ENCODE data around the gene KMT2D. TPM values are rescaled to one million over a fixed set of nuclear protein-coding genes. Genes with fewer than 3 reads are reported as not detected.
"Not testable (repeated sequence)": the region's sequence is repeated elsewhere in the genome, so short reads cannot be mapped to it uniquely, and the experiment has no call there.

KMT2D gene
- polyA plus RNA-seq, 3 donors: 38.5 to 43.8 (median 42.3) TPM

DNA sequence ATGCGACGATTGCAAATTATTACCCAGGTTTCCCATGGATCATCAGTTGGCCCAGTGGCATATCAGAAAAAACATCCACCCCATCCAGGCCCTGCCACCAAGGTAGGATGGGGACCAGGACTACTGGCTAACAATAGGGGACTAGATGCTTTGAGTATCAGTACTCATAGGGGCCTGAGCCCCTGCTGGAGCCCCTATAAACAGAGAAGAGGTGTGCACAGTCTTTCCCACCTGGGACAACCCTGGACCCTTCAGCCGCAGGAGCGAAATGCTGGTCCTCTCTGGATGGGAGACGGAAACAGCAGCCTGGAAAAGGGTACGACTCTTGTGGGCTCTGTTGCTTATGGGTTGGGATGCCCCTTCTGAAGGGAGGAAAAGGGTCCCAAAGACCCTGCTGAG, 28.3 kb upstream of the KMT2D start:
- no peak for DNase-seq (ENCODE audit: low read depth in 3 of 3, low spot score in 2 of 3)

DNA sequence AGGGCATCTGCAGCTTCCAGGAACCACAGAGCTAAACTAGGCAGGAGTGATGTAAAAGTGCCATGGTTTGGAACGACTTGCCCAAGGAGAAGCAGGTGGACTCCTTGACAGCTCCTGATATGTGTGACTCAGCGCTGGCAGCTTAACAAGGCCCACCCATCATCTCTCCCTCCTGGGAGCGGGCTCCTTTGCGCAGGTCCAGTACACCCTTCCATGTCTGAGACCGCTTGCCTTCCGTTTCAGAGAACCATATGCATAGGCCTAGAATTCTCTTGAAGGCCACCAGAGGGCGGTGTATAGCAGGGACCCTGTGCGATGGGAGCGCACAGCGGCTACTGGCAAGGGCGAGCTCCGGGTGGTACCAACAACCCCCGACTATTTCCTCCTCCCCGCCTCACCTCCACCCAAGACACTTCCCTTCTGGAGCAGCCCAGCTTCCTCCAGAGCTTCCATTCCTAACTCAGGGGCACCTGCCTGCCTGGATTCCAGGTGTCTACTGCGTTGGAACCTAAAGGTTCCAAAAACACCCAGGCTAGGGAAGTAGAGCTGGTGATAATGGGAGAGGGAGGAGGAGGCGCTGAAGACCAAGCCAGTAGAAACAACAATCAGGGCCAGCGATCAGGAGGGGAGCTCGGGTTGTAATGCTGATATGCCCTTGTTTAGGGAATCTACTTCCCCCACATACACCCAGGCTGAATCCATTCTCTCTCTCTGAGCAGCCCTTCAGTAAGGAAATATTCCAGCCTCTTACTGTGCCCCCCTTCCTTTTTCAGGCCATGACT, 27.7 kb upstream of the KMT2D start:
- DNase-seq (ENCODE audit: low read depth in 3 of 3, low spot score in 2 of 3): no peak

DNA sequence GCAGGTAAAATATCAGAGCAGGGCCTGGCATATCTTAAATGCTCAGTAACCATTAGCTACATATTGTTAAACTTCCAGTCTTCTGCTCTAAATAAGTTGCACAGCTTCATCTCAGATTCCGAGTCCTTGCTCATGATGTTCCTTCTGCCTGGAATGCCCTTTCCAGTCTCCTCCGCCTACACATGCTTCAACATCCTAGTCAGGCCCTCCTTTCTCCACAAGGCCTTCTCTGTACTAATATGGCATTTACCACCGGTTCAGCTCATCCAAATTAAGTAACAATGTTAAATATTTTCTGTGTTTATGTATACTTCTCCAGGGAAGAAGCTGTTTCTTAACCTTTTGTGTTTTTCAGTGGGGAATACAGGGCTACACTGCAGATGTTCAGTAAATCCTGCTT, 25.5 kb upstream of the KMT2D start:
- no peak for DNase-seq (ENCODE audit: low read depth in 3 of 3, low spot score in 2 of 3)

DNA sequence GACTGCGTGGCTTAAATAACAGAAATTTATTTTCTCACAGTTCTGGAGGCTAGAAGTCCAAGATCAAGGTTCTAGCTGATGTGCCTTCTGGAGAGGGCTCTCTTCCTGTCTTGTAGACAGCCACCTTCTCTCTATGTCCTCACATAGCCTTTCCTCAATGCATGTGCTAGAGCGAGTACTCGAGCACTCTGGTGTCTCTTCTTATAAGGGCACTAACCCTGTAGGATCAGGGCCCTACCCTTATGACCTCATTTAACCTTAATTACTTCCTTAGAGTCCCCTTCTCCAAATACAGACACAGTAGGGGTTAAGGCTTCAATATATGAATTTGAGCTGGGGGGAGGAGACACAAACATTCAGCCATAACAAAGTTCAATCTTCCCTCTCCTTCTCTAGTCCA, 23.8 kb upstream of the KMT2D start:
- DNase-seq (ENCODE audit: low read depth in 3 of 3, low spot score in 2 of 3): no peak

DNA sequence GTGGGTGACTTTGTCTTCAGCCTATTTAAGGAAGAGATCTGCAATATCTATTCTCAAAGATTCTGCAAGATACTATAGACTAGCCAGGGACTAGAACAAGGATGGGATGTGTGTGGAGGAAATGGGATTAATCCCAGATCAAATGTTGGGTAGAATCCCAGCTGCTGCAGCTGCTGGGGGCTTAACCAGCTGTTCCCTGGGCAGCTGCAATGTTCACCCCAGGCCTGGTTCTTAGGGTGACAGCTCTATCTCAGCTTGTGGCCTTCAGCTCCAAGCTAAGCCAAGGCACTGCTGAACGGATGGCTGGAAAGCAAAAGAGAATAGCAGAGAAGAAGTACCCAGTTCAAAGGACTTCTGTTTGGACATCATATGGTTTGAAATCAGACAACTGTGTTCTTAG, 19.2 kb upstream of the KMT2D start:
- no peak for DNase-seq (ENCODE audit: low read depth in 3 of 3, low spot score in 2 of 3)

DNA sequence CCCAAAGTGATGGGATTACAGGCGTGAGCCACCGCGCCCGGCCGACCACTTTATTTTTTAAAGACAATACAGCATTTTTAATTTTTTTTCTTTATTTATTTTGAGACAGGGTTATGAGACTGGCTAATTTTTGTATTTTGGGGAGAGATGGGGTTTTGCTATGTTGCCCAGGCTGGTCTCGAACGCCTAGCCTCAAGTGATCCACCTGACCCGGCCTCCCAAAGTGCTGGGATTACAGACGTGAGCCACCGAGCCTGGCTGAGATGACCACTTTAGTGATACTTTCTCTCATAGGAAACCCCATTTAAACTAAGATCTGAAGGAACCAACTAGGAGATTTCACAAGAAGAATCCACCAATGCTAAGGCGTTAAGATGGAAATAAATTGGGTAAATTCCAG, 10.4 kb upstream of the KMT2D start:
- DNase-seq (ENCODE audit: low read depth in 3 of 3, low spot score in 2 of 3): no peak

DNA sequence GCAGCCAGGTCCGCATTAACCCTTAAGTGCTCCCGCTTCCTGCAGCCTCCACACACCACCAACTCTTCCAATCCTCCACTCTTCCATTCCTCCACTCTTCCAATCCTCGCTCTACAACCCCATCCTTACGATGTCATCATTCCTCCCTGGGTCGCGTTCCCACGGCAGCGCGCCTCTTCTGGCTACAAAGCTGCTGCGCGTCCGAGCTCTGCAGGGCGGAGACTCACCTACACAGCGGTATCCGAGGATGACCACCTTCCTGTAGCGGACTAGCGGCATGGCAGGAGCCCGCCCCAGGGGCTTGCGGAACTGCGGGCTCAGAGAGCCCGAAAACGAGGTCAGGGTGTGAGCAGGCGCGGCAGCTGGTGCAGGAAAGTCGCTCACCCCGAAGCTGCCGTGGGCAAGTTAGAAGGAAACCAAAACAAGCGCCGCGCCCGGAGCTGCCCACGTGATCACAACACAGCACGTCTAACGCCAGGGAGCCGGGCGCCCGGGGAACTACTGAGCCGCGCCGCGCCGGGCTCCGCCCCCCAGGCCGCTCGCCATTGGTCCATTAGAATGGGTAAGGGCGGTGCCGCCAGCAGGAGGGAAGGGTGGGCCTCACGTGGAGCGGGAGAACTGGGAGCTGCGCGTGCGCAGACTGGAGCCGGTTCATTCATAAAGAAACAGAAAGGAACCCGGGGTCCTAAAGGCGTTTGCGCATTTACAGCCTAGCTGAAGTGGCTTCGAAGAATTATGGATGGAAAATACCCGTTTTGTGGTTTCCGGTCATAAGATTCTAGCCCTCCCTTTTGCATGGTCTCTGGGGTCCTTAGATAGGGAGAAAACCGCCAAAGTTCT, 9.1 kb upstream of the KMT2D start, which contains the start of gene RHEBL1:
Gene RHEBL1, minus strand, starts transcription at position 473 of the 840 bp plus-strand sequence. Its CDS starts 194 bp downstream, at position 279.
- peak; percentile 85 to 93 (median 91) for DNase-seq (ENCODE audit: low read depth in 3 of 3, low spot score in 2 of 3)

DNA sequence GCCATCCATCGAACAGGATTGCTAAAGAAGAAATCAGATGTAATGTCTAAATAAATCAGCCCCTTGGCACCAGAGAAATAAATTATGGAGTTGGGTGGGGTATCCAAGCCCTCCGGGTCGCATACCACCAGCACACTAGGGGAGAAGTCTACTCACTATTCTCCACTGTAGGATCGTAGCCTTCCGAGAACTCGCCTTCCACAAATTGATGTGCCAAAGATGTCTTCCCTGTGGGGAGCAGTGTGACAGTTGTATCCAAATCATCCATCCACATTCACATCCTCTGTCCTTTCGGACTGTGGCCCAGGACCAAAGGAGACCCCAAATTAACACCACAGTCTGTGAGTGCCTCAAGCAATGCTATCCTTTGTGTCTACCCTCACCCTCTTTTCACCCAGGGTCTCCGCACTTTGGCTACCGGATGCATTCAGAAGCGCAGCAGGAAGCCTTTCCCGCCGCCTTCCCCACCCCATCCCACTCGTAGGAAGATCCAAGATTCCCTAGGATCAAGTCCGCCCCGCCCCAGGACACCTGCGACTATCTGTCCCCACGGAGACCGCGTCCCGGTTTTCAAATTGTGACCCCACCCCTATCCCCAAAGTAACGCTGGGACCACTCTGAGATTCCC, 8.4 kb upstream of the KMT2D start:
- DNase-seq (ENCODE audit: low read depth in 3 of 3, low spot score in 2 of 3): no peak

DNA sequence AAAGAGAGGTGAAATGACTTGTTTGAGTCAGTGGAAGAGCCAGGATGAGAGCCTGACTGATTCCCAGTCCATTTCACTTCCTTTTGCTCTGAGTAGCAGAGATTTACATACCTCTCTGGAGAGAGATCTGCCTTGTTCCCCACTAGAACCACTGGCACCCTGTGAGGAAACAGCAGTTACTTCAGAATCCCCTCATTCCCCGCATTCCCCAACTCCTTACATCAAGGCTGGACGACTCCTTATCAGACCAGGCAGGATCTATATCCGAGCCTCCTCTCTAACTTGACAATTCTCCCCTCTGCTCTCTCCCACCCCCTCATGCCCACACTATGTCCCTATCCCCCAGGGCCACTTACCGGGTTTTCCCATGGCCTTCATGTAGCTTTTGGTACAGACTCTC, 5.5 kb upstream of the KMT2D start:
- no peak for DNase-seq (ENCODE audit: low read depth in 3 of 3, low spot score in 2 of 3)

DNA sequence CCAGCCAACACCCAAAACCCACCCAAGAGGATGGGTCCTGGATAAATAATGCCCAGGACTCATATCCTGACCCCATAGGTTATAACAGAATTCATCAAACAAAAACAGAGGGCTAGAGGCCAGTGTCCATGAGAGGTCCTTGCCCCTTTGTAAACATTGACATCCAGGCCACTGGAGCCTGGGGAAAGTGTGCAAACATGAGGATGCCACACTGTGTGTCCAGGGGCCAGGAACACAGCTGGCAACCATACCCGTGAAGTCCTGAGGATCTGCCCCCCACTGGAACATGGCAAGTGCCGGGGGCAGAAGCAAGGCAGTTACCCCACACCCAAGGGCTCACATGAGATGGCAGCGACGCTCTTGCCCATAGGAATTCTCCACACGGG, 4.2 kb upstream of the KMT2D start:
- no peak for DNase-seq (ENCODE audit: low read depth in 3 of 3, low spot score in 2 of 3)

DNA sequence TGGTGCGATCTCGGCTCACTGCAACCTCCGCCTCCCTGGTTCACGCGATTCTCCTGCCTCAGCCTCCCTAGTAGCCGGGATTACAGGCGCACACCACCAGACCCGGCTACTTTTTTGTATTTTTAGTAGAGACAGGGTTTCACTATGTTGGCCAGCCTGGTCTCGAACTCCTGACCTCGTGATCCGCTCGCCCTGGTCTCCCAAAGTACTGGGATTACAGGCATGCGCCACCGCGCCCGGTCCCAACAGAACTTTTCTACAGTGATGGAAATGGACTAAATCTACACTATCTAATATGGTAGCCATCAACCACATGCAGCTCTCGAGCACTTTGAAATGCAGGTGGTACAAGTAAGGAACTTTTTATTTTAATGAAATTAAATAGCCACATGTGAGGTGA, 1.3 kb upstream of the KMT2D start:
- not testable (repeated sequence) for DNase-seq (ENCODE audit: low read depth in 3 of 3, low spot score in 2 of 3)

DNA sequence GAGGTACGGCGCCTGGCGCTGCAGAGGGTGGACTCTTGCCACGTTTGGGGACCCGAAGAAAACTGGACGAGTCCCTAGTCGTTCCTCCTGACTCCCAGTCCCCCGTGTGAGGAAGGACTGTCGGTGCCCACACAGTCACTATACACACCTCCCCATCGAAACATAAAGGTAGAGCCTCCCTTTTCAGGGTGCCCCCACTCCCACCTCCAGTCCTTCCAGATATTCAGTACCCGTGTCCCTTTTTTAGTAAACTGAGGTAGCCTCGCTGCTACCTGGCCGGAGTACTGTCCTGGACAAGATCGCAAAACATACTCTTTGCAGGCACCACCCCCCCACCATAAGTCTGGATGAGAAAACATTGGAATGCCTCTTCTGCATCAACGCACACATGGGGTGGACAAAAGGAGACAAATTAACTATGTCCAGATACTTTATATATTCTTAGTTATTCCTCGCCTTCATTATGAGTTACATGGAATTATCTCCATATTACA, 610 bp upstream of the KMT2D start:
- DNase-seq (ENCODE audit: low read depth in 3 of 3, low spot score in 2 of 3): no peak

DNA sequence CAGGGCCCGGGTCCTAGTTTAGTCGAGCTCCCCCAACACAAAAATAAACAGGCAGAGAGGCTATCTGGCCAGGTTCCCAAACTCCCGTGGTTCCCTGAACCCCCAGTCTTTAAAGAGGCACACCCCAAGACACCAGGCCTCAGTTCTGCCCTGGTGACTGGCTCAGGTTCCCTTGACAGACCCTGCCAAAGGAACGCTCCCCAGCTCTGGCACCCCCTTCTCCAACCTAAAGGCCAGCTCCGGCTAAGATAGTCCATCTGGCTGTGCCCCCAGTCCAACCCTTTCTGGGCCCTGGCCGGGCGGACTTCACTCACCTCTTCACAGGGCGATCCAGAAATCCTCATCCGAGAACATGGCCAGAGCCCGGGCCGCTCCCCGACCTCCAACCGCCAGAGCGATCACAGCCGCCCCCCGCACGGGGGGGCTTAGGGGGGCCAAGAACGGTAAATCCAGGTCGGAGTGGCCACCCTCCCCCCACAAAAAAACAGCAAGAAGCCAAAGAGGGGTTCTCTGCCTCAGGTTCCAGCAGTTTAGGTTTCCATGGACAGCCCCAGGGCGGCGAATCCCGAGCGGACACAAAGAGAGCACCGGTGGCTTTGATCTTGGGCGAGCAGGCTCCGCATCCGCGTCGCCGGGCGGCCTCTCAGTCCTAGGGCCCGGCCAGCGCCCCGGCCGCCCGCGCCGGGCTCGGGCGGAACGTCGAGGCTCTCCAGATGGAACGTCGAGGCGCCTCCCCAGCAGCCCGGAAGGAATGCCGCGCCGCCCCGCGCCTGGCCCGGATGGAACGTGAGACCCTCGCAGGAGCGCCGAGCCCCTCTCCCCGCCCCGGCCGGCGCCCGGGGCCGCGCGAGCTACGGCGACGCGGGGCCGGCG, 1.1 kb downstream of the KMT2D start:
- DNase-seq (ENCODE audit: low read depth in 3 of 3, low spot score in 2 of 3): peak in 1 of 3 donors; percentile 21

DNA sequence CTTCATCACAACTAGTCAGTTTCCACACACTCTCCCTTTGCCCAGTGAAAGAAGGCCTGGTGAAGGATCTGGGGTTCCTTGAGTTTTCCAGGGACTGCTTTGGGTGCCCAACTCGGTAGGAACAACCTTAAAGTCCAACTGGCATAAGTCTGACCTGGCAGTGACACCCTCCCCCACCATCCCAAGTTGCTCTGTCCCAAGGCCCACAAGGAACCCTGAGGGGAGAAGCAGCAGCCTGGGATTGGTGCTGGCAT, 1.6 kb downstream of the KMT2D start:
- DNase-seq (ENCODE audit: low read depth in 3 of 3, low spot score in 2 of 3): no peak

DNA sequence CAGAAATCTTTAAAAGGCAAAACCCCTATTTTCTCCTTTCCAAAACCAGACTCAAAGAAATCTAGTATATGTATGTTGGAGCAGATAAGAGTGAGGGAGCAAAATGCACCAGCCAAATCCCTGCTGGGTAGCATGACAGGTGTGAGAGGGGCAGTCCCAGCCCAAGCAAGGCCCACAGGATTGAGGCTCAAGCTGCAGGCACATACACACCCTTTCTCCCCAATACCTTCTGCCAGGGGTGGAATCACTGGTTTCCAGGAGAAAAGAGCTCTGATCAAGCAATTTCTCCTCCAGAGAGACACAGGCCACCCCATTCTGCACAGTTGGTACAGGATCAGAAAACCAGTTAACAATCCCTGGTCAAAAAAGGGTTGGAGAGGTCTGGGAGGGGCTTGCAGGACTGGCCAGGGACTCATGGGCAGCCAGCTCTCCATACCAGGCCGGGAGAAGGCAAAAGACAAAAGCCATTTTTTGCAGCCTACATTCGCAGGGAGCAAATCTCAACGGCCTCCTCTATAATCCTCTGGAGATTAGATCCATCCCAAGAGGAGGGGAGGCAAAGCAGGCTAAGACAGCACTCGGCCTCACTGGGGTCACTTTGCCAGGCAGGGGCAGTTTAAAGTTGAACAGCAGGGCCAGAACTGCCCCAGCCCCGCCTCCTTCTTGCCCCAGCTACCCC, 2.1 kb downstream of the KMT2D start:
- no peak for DNase-seq (ENCODE audit: low read depth in 3 of 3, low spot score in 2 of 3)

DNA sequence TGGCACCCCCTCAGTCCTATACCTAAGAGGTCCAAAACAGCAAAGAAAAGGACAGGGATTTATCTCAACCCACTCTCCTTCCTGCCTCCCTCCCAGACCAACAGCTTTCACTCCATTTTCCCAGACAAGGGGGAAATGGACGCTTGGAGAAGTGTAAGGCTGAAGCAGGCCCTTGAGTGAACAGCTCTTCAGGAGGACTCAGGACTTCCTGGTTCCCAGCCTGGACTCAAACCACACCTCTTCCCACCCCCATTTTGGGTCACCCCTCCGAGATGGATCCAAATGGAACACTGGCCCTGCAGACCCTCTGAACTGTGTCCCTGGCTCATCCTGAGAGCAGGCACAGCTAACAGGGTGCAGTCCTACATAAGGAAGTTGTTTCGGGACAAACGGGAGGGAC, 2.7 kb downstream of the KMT2D start:
- no peak for DNase-seq (ENCODE audit: low read depth in 3 of 3, low spot score in 2 of 3)

DNA sequence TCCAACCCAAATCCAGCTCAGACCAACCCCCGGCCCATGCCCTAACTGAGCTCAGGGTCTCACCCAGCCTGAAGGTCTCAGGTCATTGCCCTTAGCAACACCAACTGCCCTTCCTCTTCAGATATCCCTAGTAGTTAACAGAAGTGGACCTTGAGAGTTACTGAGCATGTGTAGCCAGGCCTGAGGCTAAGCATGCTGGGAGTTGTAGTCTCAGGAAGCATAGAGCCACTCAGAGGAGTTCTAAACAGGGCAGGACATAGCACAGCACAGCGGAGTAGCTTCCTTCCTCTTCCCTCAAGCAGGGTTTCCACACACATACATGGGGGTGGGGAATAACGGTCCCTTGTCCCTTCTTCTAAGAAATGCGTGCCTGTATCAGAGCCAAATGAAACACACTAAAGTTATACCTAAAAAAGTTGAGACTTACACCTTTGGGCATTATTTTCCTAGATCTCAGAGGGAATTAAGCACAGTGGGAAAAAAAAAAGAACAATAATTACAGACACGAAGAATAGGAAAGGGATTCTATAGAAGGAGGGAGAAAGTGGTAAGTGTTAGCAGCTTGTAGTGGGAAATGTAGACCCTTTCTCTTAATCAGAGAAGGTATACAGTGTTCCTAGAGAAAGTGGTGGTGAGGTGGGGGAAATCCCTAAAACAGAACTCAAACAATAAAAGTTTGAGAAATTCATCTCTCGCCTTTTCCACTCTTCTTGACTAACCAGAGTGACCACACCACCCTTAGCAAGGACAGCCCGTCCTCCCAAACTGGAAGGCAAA, 4.4 kb downstream of the KMT2D start:
- peak in 1 of 3 donors; percentile 19 for DNase-seq (ENCODE audit: low read depth in 3 of 3, low spot score in 2 of 3)

DNA sequence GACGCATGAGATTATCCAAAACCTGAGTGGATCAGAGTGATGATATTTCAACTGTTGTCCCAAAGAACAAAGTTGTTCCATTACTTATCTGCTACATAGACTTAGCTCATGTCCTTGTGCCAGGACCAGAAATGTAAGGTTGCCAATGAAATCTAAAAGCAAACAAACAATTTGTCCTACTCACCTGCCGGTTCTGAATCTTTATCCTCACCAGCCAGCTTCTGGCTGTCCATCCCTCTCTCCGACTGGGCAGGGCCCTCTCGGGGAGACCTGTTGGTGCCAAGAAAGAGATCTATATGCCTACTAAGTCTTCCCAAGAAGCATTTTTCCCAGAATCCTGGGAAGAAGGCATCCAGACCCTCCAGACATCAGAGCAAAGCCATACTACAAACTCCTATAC, 5.5 kb downstream of the KMT2D start:
- DNase-seq (ENCODE audit: low read depth in 3 of 3, low spot score in 2 of 3): no peak

DNA sequence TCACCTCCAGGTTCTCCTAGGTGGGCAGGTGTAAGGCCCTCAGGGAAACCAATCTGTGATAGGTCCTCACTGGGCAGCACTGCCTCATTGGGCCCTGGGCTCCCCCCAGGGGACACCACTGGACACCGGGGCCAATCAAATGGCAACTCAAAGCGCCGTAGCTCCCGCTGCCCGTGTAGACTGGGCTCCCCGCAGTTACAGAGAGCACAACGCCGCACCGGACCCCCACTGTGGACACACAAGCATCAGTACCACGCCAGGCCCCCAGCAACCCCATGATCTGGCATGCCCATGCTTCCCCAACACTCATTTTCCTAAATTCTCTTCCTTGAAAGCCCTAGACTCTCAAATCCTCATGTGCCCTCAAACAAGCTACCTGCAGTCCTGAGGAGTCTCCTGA, 6.1 kb downstream of the KMT2D start:
- DNase-seq (ENCODE audit: low read depth in 3 of 3, low spot score in 2 of 3): no peak

Data from right renal cortex interstitium (tissue), 3 donors.